OCI-LY1 (cell line): ENCODE measurements around the gene ANKRD13A.

Source experiments
- CTCF ChIP-seq: fragments of 200-600 bp; sonication (generic), shearing (Covaris generic); IDR thresholded peaks from 2 replicates; pipeline ENCODE4 v1.5.1; 2017; ENCODE audit warnings: mild to moderate bottlenecking, antibody characterized with exemption, low read length, moderate library complexity, mixed read lengths
- EZH2 ChIP-seq: fragments of 200-600 bp; sonication (generic), shearing (Covaris generic); IDR thresholded peaks from 2 replicates; pipeline ENCODE4 v1.8.0; 2017; ENCODE audit warnings: borderline replicate concordance, mixed run types, mild to moderate bottlenecking, antibody characterized with exemption, low read length, moderate library complexity, mixed read lengths

- TF ChIP-seq CTCF (no peak), EZH2 (no peak)
Observed at GRCh38 chr12:110084314-110085015, 85.2 kb downstream of the ANKRD13A start.
